Measurements from ENCODE around the gene PPIL6. TPM values are rescaled to one million over a fixed set of nuclear protein-coding genes. Genes with fewer than 3 reads are reported as not detected.

The PPIL6 gene
- total and polyA plus RNA-seq, 2 experiments from 2014 or later, result 2.6 to 2.9 TPM

DNA sequence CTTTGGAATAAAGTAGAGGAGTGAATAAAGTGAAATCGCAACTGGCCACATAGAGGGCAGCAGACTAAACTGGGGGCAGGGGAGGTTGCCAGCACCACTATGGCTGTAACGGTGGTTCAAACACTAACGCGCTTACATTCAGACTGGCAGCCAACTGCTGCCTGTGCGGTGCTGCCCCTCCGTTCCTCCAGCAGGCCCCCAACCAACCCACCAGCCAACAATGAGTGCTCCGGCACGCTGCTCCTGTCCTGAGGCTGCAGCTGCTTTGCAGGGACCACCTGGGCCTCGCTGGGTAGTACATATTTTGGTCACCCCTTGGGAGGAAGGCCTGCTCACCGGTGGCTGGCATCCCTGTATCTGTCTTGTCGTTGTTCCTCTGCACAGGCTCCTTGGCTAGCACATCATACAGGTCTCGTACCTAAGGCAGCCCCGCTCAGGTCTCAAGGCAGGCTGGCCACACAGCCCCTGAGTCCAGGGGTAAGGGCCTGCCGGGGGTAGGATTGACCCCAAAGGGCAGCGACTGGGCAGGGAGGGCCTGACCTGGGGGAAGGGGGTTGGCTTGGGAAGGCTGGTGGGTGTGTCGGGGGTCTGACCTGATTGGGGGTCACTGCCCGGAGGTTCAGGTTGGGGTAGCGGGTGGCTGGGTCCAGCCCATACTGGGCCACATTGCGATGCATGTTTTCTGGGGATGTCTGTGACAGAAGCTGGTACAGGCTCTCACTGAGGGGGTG, 8.8 kb upstream of the PPIL6 start:
- no peak for DNase-seq (ENCODE audit: low spot score)
- no peak overlapping the region for H2AFZ ChIP-seq
- peaks cover 5% of the 10 kb centered on the region for H3K79me2 ChIP-seq
- no peak overlapping the region for H3K27ac ChIP-seq
- WGBS (ENCODE audit: low lambda C conversion rate, missing lambda C conversion rate), result 94% methylated on average over 16 of the region's 19 CpGs
- no peaks in the 10 kb centered on the region for H3K9me3 ChIP-seq (ENCODE audit: low read depth)
- no peaks in the 10 kb centered on the region for H4K20me1 ChIP-seq (ENCODE audit: insufficient read depth, poor library complexity, severe bottlenecking)
- no peaks in the 10 kb centered on the region for H3K36me3 ChIP-seq (replicated peaks; ENCODE audit: insufficient read depth, low read depth)
- H3K4me2 ChIP-seq, result no peak overlapping the region
- no peaks in the 10 kb centered on the region for H3K27me3 ChIP-seq
- H3K4me3 ChIP-seq, result no peak overlapping the region
- no peak for TF ChIP-seq EZH2 (IDR thresholded peaks at IDR 0.05; ENCODE audit: borderline replicate concordance)
- H3K4me1 ChIP-seq (ENCODE audit: insufficient read depth), result peaks cover 1% of the 10 kb centered on the region
- no peaks in the 10 kb centered on the region for H3K9me2 ChIP-seq (replicated peaks; ENCODE audit: insufficient read depth)

DNA sequence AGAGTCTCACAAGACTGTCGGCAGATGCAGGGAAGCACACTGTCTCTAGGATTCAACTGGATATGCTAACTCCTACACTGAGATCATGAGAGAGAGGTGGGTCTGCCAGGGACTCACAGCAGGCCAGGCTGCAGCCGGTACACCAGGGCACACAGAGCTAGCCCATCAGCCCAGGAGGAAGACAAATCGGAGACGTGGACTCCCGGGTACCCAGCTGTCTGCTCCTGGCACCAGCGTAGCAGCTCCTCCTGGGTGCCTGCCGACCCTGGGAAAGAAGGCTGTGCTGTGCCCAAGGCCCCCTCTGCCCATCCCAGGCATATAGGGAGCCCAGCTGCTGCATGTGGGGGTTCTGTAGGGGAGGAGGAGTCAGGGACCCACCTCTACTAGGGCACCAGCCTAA, 8.2 kb upstream of the PPIL6 start:
- H3K9me2 ChIP-seq (replicated peaks; ENCODE audit: insufficient read depth), result no peaks in the 10 kb centered on the region
- H3K79me2 ChIP-seq, result no peaks in the 10 kb centered on the region
- TF ChIP-seq EZH2phosphoT487 (IDR thresholded peaks at IDR 0.05; ENCODE audit: low read depth, severe bottlenecking, unreplicated experiment), result no peak
- TF ChIP-seq, protein P1, sequence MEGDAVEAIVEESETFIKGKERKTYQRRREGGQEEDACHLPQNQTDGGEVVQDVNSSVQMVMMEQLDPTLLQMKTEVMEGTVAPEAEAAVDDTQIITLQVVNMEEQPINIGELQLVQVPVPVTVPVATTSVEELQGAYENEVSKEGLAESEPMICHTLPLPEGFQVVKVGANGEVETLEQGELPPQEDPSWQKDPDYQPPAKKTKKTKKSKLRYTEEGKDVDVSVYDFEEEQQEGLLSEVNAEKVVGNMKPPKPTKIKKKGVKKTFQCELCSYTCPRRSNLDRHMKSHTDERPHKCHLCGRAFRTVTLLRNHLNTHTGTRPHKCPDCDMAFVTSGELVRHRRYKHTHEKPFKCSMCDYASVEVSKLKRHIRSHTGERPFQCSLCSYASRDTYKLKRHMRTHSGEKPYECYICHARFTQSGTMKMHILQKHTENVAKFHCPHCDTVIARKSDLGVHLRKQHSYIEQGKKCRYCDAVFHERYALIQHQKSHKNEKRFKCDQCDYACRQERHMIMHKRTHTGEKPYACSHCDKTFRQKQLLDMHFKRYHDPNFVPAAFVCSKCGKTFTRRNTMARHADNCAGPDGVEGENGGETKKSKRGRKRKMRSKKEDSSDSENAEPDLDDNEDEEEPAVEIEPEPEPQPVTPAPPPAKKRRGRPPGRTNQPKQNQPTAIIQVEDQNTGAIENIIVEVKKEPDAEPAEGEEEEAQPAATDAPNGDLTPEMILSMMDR (IDR thresholded peaks at IDR 0.05; ENCODE audit: poor library complexity), result no peak
- no peak for TF ChIP-seq EZH2 (IDR thresholded peaks at IDR 0.05; ENCODE audit: borderline replicate concordance)
- H4K20me1 ChIP-seq (ENCODE audit: insufficient read depth, poor library complexity, severe bottlenecking), result no peaks in the 10 kb centered on the region
- WGBS (ENCODE audit: low lambda C conversion rate, missing lambda C conversion rate), result 93% methylated on average over 7 of the region's 7 CpGs
- H2AFZ ChIP-seq, result no peak overlapping the region
- DNase-seq (ENCODE audit: low spot score), result no peak
- no peaks in the 10 kb centered on the region for H3K9me3 ChIP-seq (ENCODE audit: low read depth)
- H3K4me3 ChIP-seq, result no peak overlapping the region
- no peak overlapping the region for H3K27ac ChIP-seq
- H3K27me3 ChIP-seq, result no peaks in the 10 kb centered on the region
- no peaks in the 10 kb centered on the region for H3K4me1 ChIP-seq (ENCODE audit: insufficient read depth)
- no peaks in the 10 kb centered on the region for H3K36me3 ChIP-seq (replicated peaks; ENCODE audit: insufficient read depth, low read depth)
- no peak overlapping the region for H3K4me2 ChIP-seq

DNA sequence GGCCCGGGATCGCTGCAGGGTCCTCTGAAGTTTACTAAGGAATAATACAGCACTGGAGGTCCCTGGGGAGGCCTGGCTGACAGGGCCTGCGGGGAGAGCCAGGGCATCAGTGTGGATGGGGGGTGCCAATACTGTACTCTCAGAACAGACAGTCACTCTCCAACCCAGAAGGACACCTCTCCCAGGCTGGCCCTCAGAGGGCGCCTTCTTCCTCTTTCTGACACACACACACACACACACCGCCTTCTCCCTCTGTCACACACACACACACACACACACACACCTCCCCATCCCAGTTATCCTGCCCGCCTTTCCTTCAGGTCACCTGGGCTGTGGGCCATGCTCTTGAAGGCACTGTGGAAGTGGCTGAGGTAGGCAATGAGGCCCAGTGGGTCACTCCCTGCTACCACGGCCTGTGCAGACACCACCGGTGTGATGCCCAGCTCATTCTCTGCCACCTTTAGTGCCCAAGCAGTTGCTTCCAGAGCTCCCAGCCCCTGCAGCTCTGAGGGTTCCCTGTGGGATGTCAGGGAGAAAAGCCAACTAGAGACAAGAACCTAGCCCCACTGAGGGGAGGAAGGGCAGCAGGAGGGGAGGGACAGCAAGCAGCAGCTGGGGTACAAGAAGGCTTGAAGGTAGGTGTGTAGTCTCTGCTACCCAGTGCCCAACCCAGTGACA, 7.6 kb upstream of the PPIL6 start:
- Histone ChIP-seq H3K36me3 (replicated peaks; ENCODE audit: insufficient read depth, low read depth) (no peaks in the 10 kb centered on the region), H4K20me1 (ENCODE audit: insufficient read depth, poor library complexity, severe bottlenecking) (no peaks in the 10 kb centered on the region), H2AFZ (no peak overlapping the region), H3K27ac (no peak overlapping the region), H3K27me3 (no peaks in the 10 kb centered on the region), H3K9me2 (replicated peaks; ENCODE audit: insufficient read depth) (no peaks in the 10 kb centered on the region), H3K4me3 (no peak overlapping the region), H3K9me3 (ENCODE audit: low read depth) (no peaks in the 10 kb centered on the region), H3K79me2 (no peaks in the 10 kb centered on the region), H3K4me1 (ENCODE audit: insufficient read depth) (no peaks in the 10 kb centered on the region), H3K4me2 (no peak overlapping the region)
- 89% methylated on average over 7 of the region's 8 CpGs for WGBS (ENCODE audit: low lambda C conversion rate, missing lambda C conversion rate)
- TF ChIP-seq EZH2 (IDR thresholded peaks at IDR 0.05; ENCODE audit: borderline replicate concordance) (no peak), EZH2phosphoT487 (IDR thresholded peaks at IDR 0.05; ENCODE audit: low read depth, severe bottlenecking, unreplicated experiment) (no peak)
- TF ChIP-seq, protein P1 (IDR thresholded peaks at IDR 0.05; ENCODE audit: poor library complexity), result no peak
- DNase-seq (ENCODE audit: low spot score), result no peak

DNA sequence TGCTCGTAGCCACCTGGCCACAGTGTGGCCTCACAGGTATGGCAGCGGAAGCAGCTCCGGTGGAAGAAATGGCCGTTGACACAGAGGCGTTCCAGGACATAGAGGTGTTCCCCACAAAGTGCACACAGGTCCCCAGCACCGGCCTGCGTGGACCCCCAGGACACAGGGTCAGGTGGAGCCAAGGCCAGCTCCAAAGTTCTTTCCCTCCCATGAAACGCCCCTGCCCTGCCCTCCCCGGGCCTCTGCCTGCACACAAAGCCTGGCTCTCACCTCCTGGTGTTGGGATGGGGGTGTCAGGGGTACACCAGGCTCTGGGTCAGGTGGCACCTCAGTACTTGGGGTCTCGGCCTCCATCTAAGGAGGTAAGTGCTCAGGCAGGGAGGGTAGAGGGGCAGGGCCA, 6.7 kb upstream of the PPIL6 start:
- no peaks in the 10 kb centered on the region for H3K9me3 ChIP-seq (ENCODE audit: low read depth)
- no peaks in the 10 kb centered on the region for H4K20me1 ChIP-seq (ENCODE audit: insufficient read depth, poor library complexity, severe bottlenecking)
- H3K4me3 ChIP-seq, result no peak overlapping the region
- peaks cover under 1% of the 10 kb centered on the region for H3K4me1 ChIP-seq (ENCODE audit: insufficient read depth)
- H3K27me3 ChIP-seq, result no peaks in the 10 kb centered on the region
- H2AFZ ChIP-seq, result no peak overlapping the region
- no peak for TF ChIP-seq EZH2 (IDR thresholded peaks at IDR 0.05; ENCODE audit: borderline replicate concordance)
- TF ChIP-seq EZH2phosphoT487 (IDR thresholded peaks at IDR 0.05; ENCODE audit: low read depth, severe bottlenecking, unreplicated experiment), result no peak
- TF ChIP-seq, protein P1 (IDR thresholded peaks at IDR 0.05; ENCODE audit: poor library complexity), result no peak
- H3K79me2 ChIP-seq, result peaks cover 4% of the 10 kb centered on the region
- no peak for DNase-seq (ENCODE audit: low spot score)
- 89% methylated on average over 10 of the region's 10 CpGs for WGBS (ENCODE audit: low lambda C conversion rate, missing lambda C conversion rate)
- H3K27ac ChIP-seq, result no peak overlapping the region
- H3K4me2 ChIP-seq, result no peak overlapping the region
- no peaks in the 10 kb centered on the region for H3K9me2 ChIP-seq (replicated peaks; ENCODE audit: insufficient read depth)
- H3K36me3 ChIP-seq (replicated peaks; ENCODE audit: insufficient read depth, low read depth), result no peaks in the 10 kb centered on the region

Measured in hepatocyte (in vitro differentiated cells).